Stimulated activated naive CD4-positive, alpha-beta T cell (primary cell): ENCODE results near the gene RPTOR.
"Not testable (repeated sequence)": the region's sequence is repeated elsewhere in the genome, so short reads cannot be mapped to it uniquely, and the experiment has no call there.

Experiments
- DNase-seq, 6 experiments: peaks; one replicate each; lab custom pipeline; 2025; lab: John Stamatoyannopoulos, UW

The RPTOR gene

GRCh38 chr17:80781807-80782277 lies 237.2 kb downstream of the RPTOR start:
- DNase-seq: no peak

GRCh38 chr17:80782536-80783427 lies 238.1 kb downstream of the RPTOR start:
- peak in 5 of 6 experiments; percentile 19 to 74 (median 61) for DNase-seq

DNA sequence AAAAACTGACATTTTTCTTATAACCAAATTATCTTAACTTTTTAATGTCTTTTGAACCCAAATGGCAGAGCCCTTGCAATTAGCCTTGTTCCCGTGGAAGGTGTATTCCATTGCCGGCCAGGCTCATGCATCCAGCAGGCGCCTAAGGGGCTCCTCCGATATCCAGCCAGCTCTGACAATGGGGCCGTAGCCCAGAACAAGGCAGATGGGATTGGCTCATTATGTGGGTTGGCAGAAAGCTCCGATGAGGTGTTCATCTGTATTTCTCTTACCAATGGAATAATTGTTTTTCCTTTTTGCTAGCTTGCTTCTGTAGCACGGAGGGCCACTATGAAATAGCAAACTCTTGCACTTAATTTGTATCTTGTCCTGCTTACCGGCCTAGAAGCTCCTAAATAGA lies 238.8 kb downstream of the RPTOR start:
- no peak for DNase-seq

GRCh38 chr17:80783971-80784370 lies 239.3 kb downstream of the RPTOR start:
- no peak for DNase-seq

GRCh38 chr17:80785477-80786178 lies 241.0 kb downstream of the RPTOR start:
- DNase-seq: peak in 3 of 6 experiments; percentile 22 to 42 (median 34)

DNA sequence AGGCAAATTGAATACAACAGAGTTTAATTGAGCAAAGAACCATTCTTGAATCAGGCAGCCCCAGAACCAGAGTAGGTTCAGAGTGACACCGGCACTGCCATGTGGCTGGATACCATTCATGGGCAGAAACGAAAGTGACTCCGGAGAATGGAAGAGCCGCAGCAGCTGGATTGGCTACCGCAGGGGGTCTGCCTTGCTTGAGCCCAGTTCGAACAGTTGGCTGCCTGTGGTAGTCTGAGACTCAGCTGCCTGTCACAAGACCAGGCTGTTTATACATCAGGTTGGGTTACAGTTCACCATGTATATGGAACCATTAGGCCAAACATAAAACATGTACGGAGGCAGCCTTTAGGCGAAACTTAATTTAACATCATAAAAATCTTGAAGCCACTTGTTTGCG lies 241.8 kb downstream of the RPTOR start:
- DNase-seq: no peak

- no peak for DNase-seq
Measured at GRCh38 chr17:80786887-80787286, 242.2 kb downstream of the RPTOR start.

DNA sequence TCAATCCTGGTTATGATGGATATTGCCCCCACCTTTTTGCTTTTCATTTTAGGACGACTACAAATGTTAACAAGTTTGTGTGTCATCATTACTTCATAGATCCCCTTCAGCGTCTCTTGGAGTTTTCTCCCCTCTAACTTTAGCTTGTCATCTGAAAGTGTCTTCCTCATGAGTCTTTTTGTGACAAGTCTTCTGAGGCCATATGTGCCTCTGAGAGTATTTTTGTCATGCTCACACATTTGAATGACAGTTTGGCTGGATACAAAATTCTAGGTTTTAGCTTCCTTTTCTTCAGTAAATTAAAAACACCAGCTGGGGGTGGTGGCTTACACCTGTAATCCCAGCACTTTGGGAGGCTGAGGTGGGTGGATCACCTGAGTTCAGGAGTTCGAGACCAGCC lies 243.2 kb downstream of the RPTOR start:
- no peak for DNase-seq

DNA sequence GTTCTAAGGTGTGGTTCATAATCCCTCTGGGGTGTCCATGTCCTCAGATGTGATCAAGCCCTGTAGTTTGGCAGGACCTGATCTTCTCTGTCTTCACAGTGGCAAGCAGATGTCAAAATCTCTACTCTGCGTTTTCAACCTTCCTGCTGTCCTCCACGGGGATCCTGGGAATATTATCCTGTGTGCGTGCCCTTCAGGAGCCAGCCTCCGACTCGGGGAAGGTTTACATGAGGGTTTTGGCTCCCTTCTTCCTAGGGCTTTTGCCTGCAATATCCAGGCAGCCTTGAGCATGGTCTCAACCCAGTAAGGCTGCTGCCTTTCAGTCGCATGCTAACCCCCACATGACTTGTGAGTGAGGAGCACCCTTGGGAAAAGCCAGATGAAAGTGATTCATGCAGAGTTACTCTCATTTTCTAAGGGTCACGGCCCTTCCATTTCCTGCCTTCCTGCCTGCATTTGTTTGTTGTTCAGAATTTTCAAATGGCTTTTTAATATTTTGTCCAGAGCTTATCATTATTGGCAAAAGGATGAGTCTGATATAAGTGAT lies 244.8 kb downstream of the RPTOR start:
- no peak for DNase-seq

DNA sequence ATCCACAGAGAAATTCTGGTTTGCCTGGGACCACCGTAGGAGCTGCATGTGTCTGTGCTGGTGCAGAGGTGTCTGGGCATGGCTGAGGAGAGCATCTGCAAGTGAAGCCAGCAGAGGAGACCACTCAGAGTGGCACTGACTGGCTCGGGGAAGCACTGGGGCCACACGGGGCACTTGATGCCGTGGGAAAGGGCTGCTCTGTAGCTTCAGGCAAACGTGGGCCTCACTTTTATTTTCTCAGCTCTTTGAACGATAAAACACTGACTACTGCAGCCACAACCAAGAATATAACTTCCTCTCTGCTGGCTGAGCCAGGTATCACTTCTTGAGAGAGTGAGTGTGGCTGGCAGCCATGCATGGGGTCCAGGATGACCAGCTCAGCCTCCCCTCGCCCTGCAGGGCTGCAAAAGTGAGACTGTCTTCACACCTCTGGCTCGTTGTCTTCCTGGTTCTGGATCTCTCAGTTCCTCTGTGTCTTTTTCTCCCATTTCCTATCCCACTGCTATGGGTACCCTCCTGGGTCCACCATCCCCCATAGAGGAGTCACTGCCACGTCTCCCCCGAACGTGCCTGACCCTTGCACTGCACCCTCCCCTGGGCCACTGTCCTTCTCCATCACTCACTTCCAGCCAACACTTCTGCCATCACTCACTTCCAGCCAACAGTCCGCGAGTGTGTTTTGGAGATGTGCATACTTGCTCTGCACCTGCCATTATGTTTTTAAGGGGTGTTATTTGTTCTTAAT lies 245.6 kb downstream of the RPTOR start:
- peak in 4 of 6 experiments; percentile 18 to 66 (median 58) for DNase-seq

DNA sequence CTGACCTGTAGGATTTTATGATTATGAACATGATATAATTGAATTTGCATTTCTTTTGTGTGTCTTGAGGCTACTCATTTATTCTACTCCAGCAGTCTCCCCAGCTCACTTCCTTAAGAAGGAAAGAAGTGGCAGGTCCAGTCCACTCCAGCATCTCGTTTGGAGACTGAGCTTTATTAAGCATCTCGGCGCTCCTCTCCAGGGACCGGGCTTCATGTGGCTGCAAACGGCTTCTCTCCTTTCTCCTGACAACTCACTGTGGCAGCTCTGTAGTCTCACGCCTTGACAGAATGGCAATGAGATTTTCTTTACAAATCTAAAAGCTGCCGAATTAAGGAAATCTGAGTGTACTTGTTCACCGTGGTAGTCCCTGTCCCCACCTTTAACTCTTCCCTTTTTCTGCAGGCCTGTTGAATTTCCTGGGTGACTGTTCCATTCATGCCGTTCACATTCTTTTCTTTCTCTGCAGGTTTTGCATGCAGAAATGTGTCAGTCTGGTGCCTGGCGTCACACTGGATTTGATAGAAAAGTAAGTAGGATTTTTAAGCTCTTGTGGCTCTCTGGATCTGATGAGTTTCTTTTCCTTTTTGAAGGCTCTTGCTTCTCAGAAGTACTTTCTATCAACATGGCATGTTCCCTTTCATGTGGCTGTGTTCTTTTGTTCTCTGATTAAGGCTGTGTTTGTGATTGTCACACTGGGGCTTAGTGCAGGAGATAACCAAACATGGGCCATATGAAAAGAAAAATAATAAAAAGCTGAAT lies 246.5 kb downstream of the RPTOR start:
- peak in 4 of 6 experiments; percentile 18 to 67 (median 48) for DNase-seq

DNA sequence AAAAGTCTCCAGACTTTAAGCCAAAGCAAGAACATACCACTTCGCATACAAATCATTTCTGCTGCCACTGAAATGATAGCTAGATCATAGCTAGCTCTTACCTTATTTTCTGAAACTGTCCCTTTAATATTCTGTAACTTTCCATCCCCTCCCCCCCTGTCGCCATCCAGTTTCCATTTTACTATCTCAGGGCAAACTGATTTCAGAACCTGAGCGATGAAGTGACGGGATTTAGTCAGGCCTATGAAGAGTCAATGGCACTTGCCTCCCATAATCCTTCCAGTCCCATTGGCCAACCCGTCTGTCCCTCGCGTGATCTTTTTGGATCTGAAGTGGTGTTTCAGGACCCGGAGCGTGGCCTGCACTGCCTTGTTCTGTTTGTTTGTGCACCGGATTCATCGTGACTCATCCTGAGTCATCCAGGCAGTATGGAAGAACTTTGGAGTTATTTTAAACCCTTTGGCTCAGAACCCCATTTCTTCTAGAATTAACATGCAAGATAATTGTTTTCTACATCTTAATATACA lies 247.2 kb downstream of the RPTOR start:
- DNase-seq: peak in 1 of 6 experiments; percentile 39

DNA sequence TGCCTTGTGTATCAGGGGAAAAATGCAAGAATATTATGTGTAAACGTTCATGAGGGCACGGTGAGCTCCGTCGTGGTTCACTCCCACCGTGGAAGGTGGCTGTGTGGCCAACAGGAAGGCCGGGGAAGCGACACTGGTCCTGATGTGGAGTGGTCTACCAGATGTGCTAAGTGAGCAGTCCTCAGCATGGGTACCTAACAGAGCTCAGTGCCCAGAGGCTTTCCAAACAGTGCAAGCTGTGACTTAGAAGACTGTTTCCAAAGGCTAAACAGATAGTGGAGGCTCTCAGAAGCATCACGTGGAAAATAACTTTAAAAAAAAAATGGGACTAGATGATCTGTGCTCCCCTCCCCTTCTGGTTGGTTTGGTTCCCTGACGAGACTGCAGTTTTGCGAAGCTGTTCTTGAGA lies 247.7 kb downstream of the RPTOR start:
- no peak for DNase-seq

GRCh38 chr17:80793421-80793820 lies 248.8 kb downstream of the RPTOR start:
- no peak for DNase-seq

DNA sequence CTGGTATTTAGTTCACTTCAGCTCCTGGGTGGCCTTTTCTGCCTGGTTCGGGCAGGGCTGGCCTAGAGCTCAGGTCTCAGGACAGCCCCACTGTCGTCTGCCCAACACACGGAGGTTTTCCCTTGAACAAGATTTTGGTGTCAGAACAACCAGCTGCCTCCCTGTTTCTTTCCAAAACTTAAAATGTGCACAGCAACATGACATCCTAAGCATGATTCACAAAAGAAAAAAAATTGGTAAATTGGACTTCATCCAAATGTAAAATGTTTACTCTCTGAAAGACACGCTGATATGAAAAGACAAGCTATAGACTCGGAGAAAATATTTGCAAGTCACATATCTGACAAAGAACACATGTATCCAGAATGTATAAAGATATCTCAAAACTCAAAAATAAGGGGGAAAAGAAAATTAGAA lies 249.2 kb downstream of the RPTOR start:
- no peak for DNase-seq

GRCh38 chr17:80794281-80795089 lies 249.8 kb downstream of the RPTOR start:
- no peak for DNase-seq

GRCh38 chr17:80795090-80795580 lies 250.5 kb downstream of the RPTOR start:
- DNase-seq: no peak

DNA sequence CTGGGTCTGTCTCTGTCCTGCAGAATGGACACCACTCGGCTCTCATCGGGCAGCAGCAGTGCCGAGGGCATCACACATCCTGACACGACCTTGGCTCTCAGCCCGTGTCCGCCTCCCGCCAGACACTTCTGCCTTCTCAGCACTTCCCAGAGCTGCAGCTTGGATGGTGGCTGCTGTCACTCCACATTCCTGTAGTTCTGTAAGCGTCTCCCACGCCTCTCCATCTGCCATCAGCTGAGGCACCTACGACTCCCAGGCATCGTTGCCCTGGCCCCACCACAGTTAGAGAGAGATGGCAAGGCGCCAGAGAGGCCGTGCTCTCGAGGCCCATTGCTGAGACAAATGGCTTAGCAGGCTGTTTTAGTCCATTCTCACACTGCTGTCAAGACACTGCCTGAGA lies 251.1 kb downstream of the RPTOR start:
- DNase-seq: no peak

DNA sequence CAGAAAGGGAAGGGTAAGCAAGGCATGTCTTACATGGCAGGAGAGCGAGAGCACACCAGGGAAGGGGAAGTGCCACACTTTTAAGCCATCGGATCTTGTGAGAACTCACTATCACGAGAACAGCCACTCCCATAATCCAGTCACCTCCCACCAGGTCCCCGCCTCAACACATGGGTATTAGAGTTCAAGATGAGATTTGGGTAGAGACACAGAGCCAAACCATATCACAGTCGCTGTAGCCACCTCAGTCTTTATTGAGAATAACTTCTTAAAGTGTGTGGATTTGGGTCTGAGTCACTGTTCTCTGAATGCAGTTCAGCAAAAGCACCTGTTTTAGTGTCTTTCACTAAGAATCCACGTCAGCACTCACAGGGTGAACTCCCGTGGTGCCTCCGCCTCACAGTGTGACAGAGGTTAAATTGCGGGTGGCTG lies 251.8 kb downstream of the RPTOR start:
- DNase-seq: no peak

DNA sequence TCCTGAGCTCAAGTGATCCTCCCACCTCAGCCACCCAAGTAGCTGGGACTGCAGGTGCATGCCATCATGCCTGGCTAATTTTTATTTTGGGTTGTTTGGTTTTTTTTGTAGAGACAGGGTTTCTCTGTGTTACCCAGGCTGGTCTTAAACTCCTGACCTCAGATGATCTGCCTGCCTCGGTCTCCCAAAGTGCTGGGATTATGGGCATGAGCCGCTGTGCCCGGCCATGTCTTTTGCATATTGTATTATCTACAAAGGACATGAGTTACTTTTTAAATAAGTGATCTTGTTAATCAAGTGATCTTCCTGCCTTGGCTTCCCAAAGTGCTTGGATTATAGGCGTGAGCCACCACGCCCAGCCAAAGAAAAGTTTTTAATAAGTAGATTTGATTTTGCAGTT lies 252.6 kb downstream of the RPTOR start:
- DNase-seq: not testable (repeated sequence)
